Tibial nerve (tissue), 4 donors: ENCODE measurements around the gene B4GALNT1.

Experiments
- EP300 ChIP-seq, 2 donors: sonication (generic); formaldehyde crosslinking; IDR thresholded peaks; one replicate each; pipeline ENCODE4 v1.6.1; 2017; ENCODE audit warnings: antibody characterized with exemption in 2 of 2, mild to moderate bottlenecking in 1 of 2
- POLR2A ChIP-seq, 2 donors: fragments of 450-650 bp; IDR thresholded peaks; one replicate each; pipeline ENCODE4 v1.6.1; 2017; ENCODE audit warnings: antibody characterized with exemption in 2 of 2, mild to moderate bottlenecking in 2 of 2, moderate library complexity in 2 of 2
- TF ChIP-seq, protein P1 (sequence below), 5 experiments: fragments of 200-600 bp in 3 of 5; fragments of 450-650 bp in 2 of 5; sonication (generic) in 3 of 5; IDR thresholded peaks; one replicate each; pipeline ENCODE4 v1.5.1; 2016 to 2019; ENCODE audit warnings: antibody characterized with exemption in 5 of 5, mild to moderate bottlenecking in 3 of 5, moderate library complexity in 2 of 5

- TF ChIP-seq POLR2A (IDR thresholded peaks at IDR 0.05) = no peak
- TF ChIP-seq, protein P1, sequence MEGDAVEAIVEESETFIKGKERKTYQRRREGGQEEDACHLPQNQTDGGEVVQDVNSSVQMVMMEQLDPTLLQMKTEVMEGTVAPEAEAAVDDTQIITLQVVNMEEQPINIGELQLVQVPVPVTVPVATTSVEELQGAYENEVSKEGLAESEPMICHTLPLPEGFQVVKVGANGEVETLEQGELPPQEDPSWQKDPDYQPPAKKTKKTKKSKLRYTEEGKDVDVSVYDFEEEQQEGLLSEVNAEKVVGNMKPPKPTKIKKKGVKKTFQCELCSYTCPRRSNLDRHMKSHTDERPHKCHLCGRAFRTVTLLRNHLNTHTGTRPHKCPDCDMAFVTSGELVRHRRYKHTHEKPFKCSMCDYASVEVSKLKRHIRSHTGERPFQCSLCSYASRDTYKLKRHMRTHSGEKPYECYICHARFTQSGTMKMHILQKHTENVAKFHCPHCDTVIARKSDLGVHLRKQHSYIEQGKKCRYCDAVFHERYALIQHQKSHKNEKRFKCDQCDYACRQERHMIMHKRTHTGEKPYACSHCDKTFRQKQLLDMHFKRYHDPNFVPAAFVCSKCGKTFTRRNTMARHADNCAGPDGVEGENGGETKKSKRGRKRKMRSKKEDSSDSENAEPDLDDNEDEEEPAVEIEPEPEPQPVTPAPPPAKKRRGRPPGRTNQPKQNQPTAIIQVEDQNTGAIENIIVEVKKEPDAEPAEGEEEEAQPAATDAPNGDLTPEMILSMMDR (IDR thresholded peaks at IDR 0.05) = no peak
- no peak for TF ChIP-seq EP300 (IDR thresholded peaks at IDR 0.05)
Observed at GRCh38 chr12:57593187-57593586, 39.8 kb downstream of the B4GALNT1 start.
